Measurements from ENCODE around the gene AHNAK2.

Gene AHNAK2

GRCh38 chr14:104991896-104992230 is 13.7 kb upstream of the AHNAK2 start:
- Histone ChIP-seq H3K27ac (ENCODE audit: low read depth, low read length, poor library complexity, severe bottlenecking) (no peak overlapping the region), H3K4me3 (ENCODE audit: low read depth, low read length, poor library complexity, severe bottlenecking) (no peak overlapping the region), H2AFZ (ENCODE audit: low read length) (no peak overlapping the region), H4K20me1 (ENCODE audit: insufficient read depth, low read length) (no peaks in the 10 kb centered on the region), H3K27me3 (ENCODE audit: insufficient read depth, low read length) (no peaks in the 10 kb centered on the region), H3F3A (ENCODE audit: insufficient read depth, low read length) (no peaks in the 10 kb centered on the region), H3K9me3 (ENCODE audit: low read length) (no peaks in the 10 kb centered on the region), H3K9ac (ENCODE audit: low read length) (no peak overlapping the region), H3K4me1 (ENCODE audit: insufficient read depth, low read length, severe bottlenecking) (peaks cover 7% of the 10 kb centered on the region), H3K36me3 (ENCODE audit: insufficient read depth, low read length) (no peaks in the 10 kb centered on the region), H3K9me2 (ENCODE audit: low read depth, low read length) (no peaks in the 10 kb centered on the region), H3K79me2 (ENCODE audit: insufficient read depth, low read length) (no peaks in the 10 kb centered on the region), H3K4me2 (ENCODE audit: low read length) (no peak overlapping the region)
- TF ChIP-seq CTCF (IDR thresholded peaks at IDR 0.05; ENCODE audit: low read length), result no peak
- TF ChIP-seq EZH2 (IDR thresholded peaks at IDR 0.05; ENCODE audit: borderline replicate concordance, low read length), result no peak

- Histone ChIP-seq H3K4me1 (ENCODE audit: insufficient read depth, low read length, severe bottlenecking) (peaks cover 14% of the 10 kb centered on the region), H4K20me1 (ENCODE audit: insufficient read depth, low read length) (no peaks in the 10 kb centered on the region), H3K4me3 (ENCODE audit: low read depth, low read length, poor library complexity, severe bottlenecking) (no peak overlapping the region), H2AFZ (ENCODE audit: low read length) (no peak overlapping the region), H3K27me3 (ENCODE audit: insufficient read depth, low read length) (no peaks in the 10 kb centered on the region), H3K4me2 (ENCODE audit: low read length) (no peak overlapping the region), H3K9me2 (ENCODE audit: low read depth, low read length) (no peaks in the 10 kb centered on the region), H3K36me3 (ENCODE audit: insufficient read depth, low read length) (no peaks in the 10 kb centered on the region; the same call in 1 of the 2 replicates), H3K79me2 (ENCODE audit: insufficient read depth, low read length) (no peaks in the 10 kb centered on the region), H3F3A (ENCODE audit: insufficient read depth, low read length) (no peaks in the 10 kb centered on the region), H3K9me3 (ENCODE audit: low read length) (no peaks in the 10 kb centered on the region), H3K27ac (ENCODE audit: low read depth, low read length, poor library complexity, severe bottlenecking) (no peak overlapping the region), H3K9ac (ENCODE audit: low read length) (no peak overlapping the region)
- no peak for TF ChIP-seq EZH2 (IDR thresholded peaks at IDR 0.05; ENCODE audit: borderline replicate concordance, low read length)
- no peak for TF ChIP-seq CTCF (IDR thresholded peaks at IDR 0.05; ENCODE audit: low read length)
Observed at GRCh38 chr14:104989951-104990303, 11.8 kb upstream of the AHNAK2 start.

- no peaks in the 10 kb centered on the region; the same call in 1 of the 2 replicates for H3K36me3 ChIP-seq (ENCODE audit: insufficient read depth, low read length)
Observed at GRCh38 chr14:104989236-104989950, 11.2 kb upstream of the AHNAK2 start.

More at GRCh38 chr14:104989236-104989950, 11.2 kb upstream of the AHNAK2 start:
- no peak overlapping the region for H3K4me3 ChIP-seq (ENCODE audit: low read depth, low read length, poor library complexity, severe bottlenecking)
- no peaks in the 10 kb centered on the region for H3K9me2 ChIP-seq (ENCODE audit: low read depth, low read length)
- H3K79me2 ChIP-seq (ENCODE audit: insufficient read depth, low read length), result no peaks in the 10 kb centered on the region
- H3K4me2 ChIP-seq (ENCODE audit: low read length), result no peak overlapping the region
- H3K9ac ChIP-seq (ENCODE audit: low read length), result no peak overlapping the region
- no peaks in the 10 kb centered on the region for H3K9me3 ChIP-seq (ENCODE audit: low read length)
- peaks cover 14% of the 10 kb centered on the region for H3K4me1 ChIP-seq (ENCODE audit: insufficient read depth, low read length, severe bottlenecking)
- no peak overlapping the region for H3K27ac ChIP-seq (ENCODE audit: low read depth, low read length, poor library complexity, severe bottlenecking)
- no peak for TF ChIP-seq EZH2 (IDR thresholded peaks at IDR 0.05; ENCODE audit: borderline replicate concordance, low read length)
- TF ChIP-seq CTCF (IDR thresholded peaks at IDR 0.05; ENCODE audit: low read length), result no peak
- no peaks in the 10 kb centered on the region for H4K20me1 ChIP-seq (ENCODE audit: insufficient read depth, low read length)
- H2AFZ ChIP-seq (ENCODE audit: low read length), result no peak overlapping the region
- no peaks in the 10 kb centered on the region for H3F3A ChIP-seq (ENCODE audit: insufficient read depth, low read length)
- H3K27me3 ChIP-seq (ENCODE audit: insufficient read depth, low read length), result no peaks in the 10 kb centered on the region
